Endothelial cell (in vitro differentiated cells): ENCODE data around the gene RPAP2. TPM values are rescaled to one million over a fixed set of nuclear protein-coding genes. Genes with fewer than 3 reads are reported as not detected.

ENCODE experiments used
- DNase-seq: peaks from one replicate; pipeline ENCODE4 v3.0.0; 2021; ENCODE audit warnings: low spot score
- H3K27ac Mint-ChIP-seq: one replicate; pipeline ENCODE4 v1.8.0; 2021; ENCODE audit warnings: mixed read lengths, inconsistent platforms; ENCODE audit not compliant: unreplicated experiment
- H3K27me3 Mint-ChIP-seq: one replicate; pipeline ENCODE4 v1.8.0; 2021; ENCODE audit warnings: mild to moderate bottlenecking, moderate library complexity, mixed read lengths, inconsistent platforms; ENCODE audit not compliant: unreplicated experiment
- H3K36me3 Mint-ChIP-seq: one replicate; pipeline ENCODE4 v1.8.0; 2021; ENCODE audit warnings: mild to moderate bottlenecking, low read depth, mixed read lengths, inconsistent platforms; ENCODE audit not compliant: unreplicated experiment
- H3K4me1 Mint-ChIP-seq: one replicate; pipeline ENCODE4 v1.8.0; 2021; ENCODE audit warnings: mild to moderate bottlenecking, mixed read lengths, inconsistent platforms; ENCODE audit not compliant: unreplicated experiment
- H3K4me3 Mint-ChIP-seq: one replicate; pipeline ENCODE4 v1.8.0; 2021; ENCODE audit warnings: mild to moderate bottlenecking, mixed read lengths, inconsistent platforms; ENCODE audit not compliant: unreplicated experiment
- H3K9me3 Mint-ChIP-seq: one replicate; pipeline ENCODE4 v1.8.0; 2021; ENCODE audit warnings: mixed read lengths, inconsistent platforms; ENCODE audit not compliant: unreplicated experiment
- CTCF ChIP-seq: fragments of 200-600 bp; sonication (generic); IDR thresholded peaks from one replicate; pipeline ENCODE4 v1.5.0; 2021; ENCODE audit warnings: antibody characterized with exemption; ENCODE audit not compliant: unreplicated experiment
- total RNA-seq: library from RNA; stranded (reverse); fragmentation: NEBNext Ultra II Directional; extraction: Animal tissue kit (Norgen Biotek cat#: 25700); gene quantifications from one replicate; pipeline ENCODE4 v1.2.1, GENCODE V29; 2021; ENCODE audit not compliant: unreplicated experiment

The RPAP2 gene
- total RNA-seq, 1 donor from 2014 or later, result 30.0 TPM

DNA sequence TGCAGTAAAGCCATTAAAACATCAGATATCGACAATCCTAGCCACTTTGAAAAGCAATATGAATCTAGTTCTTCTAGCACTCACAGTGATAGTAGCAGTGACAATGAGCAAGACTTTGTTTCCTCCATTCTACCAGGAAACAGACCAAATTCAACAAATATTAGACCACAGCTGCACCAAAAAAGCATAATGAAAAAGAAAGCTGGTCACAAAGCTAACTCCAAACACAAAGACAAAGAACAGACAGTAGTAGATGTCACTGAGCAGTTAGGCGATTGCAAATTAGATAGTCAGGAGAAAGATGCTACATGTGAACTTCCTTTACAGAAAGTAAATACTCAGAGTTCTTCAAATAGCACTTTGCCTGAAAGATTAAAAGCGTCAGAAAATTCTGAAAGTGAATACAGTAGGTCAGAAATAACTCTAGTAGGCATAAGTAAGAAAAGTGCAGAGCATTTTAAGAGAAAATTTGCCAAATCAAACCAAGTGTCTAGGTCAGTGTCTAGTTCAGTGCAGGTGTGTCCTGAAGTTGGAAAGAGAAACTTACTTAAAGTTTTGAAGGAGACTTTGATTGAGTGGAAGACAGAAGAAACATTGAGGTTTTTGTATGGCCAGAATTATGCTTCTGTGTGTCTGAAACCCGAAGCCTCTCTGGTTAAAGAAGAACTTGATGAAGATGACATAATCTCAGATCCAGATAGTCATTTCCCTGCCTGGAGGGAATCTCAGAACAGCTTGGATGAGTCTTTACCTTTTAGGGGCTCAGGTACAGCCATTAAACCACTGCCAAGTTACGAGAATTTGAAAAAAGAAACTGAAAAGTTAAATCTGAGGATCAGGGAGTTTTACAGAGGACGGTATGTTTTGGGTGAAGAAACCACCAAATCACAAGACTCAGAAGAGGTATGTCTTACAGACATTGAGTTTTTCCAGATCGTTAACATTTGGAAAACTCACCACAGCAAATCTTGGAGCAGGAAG lies 24.9 kb downstream of the RPAP2 start:
- TF ChIP-seq CTCF, result no peak
- H3K27me3 Mint-ChIP-seq, result no peaks in the 10 kb centered on the region
- no peak for DNase-seq
- peaks cover 52% of the 10 kb centered on the region for H3K36me3 Mint-ChIP-seq
- no peak overlapping the region for H3K27ac Mint-ChIP-seq
- no peaks in the 10 kb centered on the region for H3K4me1 Mint-ChIP-seq
- no peaks in the 10 kb centered on the region for H3K9me3 Mint-ChIP-seq
- H3K4me3 Mint-ChIP-seq, result peak overlapping the region; percentile 9

DNA sequence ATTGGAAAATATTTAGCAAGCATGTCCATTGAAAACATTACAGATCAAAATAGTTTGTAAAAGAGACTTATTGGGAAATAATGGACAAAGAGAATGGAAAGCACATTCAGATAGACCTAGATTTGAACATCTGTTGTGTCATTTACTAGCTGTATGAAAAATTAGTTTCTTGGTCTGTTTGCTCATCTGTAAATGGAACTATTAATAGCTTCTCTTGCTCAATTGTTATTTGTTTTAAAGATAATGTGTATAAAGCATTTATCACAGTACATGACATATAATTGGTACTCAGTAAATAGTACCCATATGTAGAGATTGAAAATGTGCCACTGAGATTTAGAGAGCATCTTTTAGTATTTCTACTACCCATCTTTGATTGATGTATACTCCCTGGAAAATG lies 25.9 kb downstream of the RPAP2 start:
- no peak for DNase-seq
- peaks cover 55% of the 10 kb centered on the region for H3K36me3 Mint-ChIP-seq
- H3K27me3 Mint-ChIP-seq, result no peaks in the 10 kb centered on the region
- TF ChIP-seq CTCF, result no peak
- no peaks in the 10 kb centered on the region for H3K4me1 Mint-ChIP-seq
- no peak overlapping the region for H3K4me3 Mint-ChIP-seq
- H3K27ac Mint-ChIP-seq, result no peak overlapping the region
- no peaks in the 10 kb centered on the region for H3K9me3 Mint-ChIP-seq

GRCh38 chr1:92326681-92327080 lies 27.8 kb downstream of the RPAP2 start:
- DNase-seq, result no peak
- peaks cover 55% of the 10 kb centered on the region for H3K36me3 Mint-ChIP-seq
- H3K27me3 Mint-ChIP-seq, result no peaks in the 10 kb centered on the region
- no peak overlapping the region for H3K4me3 Mint-ChIP-seq
- TF ChIP-seq CTCF, result no peak
- no peak overlapping the region for H3K27ac Mint-ChIP-seq
- H3K9me3 Mint-ChIP-seq, result no peaks in the 10 kb centered on the region
- no peaks in the 10 kb centered on the region for H3K4me1 Mint-ChIP-seq

DNA sequence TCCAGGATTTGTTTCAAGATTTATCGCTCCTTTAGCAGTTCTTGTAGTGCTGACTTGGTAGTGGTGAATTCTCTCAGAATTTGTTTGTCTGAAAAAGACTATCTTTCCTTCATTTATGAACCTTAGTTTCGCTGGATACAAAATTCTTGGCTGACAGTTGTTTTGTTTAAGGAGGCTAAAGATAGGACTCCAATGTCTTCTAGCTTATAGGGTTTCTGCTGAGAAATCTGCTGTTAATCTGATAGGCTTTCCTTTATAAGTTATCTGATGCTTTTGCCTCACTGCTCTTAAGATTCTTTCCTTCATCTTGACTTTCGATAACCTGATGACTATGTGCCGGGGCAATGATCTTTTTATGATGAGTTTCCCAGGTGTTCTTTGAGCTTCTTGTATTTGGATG lies 28.9 kb downstream of the RPAP2 start:
- H3K4me1 Mint-ChIP-seq, result no peaks in the 10 kb centered on the region
- no peak overlapping the region for H3K27ac Mint-ChIP-seq
- peaks cover 55% of the 10 kb centered on the region for H3K36me3 Mint-ChIP-seq
- H3K9me3 Mint-ChIP-seq, result no peaks in the 10 kb centered on the region
- peak overlapping the region; percentile 2 for H3K4me3 Mint-ChIP-seq
- no peak for DNase-seq
- no peak for TF ChIP-seq CTCF
- H3K27me3 Mint-ChIP-seq, result no peaks in the 10 kb centered on the region

DNA sequence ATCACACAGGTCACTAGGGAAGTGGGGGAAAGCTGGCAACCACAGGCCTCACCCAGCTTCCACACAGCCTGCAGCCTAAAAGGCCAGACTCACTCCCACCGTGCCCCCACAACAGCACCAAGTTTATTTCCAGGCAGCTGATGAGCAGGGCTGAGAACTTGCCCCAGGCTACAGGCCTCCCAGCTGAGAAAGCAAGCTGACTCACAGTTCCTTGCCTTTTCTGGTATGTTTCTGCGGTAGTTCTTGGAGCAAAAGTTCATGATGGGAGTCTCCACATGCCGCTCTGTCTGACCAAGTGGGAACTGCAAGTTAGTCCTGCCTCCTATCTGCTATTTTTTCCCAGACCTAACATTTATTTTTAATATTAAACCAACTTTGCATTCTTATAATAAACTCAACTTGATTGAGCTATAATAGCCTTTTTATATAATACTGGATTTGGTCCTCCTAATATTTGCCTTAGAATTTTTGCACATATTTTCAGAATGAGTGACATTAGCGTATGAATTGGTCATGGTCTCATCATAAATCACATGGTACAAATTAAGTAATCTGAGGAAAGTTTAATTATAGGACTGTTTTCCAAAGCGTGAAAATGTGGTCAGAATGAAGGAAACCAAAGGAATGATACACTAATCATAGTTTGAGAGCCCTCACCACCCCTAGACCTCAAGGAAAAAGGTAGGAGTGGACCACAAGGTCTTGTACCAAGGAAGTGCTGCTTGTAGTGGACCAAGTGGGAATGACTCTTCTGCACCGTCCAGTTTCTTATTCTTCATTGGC lies 30.7 kb downstream of the RPAP2 start:
- Mint-ChIP-seq H3K4me1 (no peaks in the 10 kb centered on the region), H3K27ac (no peak overlapping the region), H3K4me3 (no peak overlapping the region), H3K27me3 (no peaks in the 10 kb centered on the region), H3K36me3 (peaks cover 42% of the 10 kb centered on the region), H3K9me3 (no peaks in the 10 kb centered on the region)
- no peak for DNase-seq
- no peak for TF ChIP-seq CTCF
